ENCODE data around the gene COL25A1.
A peak's percentile ranks its signal among the peaks of the same experiment; 100 is the strongest.

The COL25A1 gene

DNA sequence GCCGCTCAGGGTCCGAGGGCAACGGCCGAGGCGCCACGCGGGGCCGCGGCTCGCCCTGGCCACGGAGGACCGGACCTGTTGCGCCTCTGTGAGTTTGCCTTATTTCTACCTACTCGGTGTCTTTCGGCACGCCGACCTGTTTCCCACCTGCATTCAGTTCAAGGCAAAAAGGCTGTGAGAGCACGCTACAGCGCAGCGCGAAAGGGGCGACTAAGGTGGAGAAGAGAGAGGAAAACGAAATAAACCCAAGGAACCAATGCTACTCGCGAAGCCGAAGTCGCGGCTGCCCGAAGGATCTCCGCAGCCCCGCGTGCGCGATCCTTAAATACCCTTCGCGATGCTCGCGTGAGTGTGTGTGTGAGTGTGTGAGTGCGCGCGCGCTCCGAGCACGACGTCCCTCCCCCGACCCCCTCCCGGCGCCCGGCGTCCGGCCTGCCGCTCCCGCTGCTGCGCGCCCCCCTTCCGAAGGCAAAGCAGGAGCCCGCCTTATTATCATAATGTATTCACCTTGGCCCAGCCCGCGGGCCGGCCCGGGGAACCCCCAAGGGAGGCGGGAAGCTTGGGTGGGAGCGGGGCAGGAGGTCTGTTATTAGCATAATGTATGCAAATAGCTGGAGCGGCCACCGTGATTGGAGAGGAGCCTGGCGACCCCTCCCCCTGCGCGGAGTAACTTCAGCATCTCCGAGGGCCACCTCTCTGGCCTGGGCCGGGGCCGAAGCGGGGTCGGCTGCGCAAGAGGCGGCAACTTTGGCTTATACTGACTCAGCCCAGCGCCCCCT is at the start of gene COL25A1:
Gene COL25A1 (minus strand): TSS at position 298 of the 779 bp plus-strand sequence.
- peak; percentile 8 for DNase-seq (ENCODE audit: low read depth)

DNA sequence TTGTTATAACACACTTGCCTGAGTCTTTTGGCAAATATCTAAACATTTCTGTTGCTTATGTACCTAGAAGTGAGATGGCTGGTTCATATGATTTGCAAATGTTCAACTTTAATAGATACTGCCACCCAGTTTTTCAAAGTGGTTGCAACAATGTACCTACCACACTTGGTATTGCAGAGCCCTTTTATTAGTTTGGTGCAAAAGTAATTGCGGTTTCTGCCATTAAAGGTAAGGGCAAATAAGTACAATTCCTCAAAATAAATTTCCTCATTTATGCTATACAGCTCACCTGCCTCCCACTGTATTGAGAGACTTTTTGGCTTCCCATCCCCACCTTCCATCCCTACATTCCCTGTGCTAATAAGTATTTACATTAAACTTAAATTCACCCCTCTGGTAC is 47.7 kb upstream of the COL25A1 start:
- DNase-seq (ENCODE audit: low read depth): no peak

DNA sequence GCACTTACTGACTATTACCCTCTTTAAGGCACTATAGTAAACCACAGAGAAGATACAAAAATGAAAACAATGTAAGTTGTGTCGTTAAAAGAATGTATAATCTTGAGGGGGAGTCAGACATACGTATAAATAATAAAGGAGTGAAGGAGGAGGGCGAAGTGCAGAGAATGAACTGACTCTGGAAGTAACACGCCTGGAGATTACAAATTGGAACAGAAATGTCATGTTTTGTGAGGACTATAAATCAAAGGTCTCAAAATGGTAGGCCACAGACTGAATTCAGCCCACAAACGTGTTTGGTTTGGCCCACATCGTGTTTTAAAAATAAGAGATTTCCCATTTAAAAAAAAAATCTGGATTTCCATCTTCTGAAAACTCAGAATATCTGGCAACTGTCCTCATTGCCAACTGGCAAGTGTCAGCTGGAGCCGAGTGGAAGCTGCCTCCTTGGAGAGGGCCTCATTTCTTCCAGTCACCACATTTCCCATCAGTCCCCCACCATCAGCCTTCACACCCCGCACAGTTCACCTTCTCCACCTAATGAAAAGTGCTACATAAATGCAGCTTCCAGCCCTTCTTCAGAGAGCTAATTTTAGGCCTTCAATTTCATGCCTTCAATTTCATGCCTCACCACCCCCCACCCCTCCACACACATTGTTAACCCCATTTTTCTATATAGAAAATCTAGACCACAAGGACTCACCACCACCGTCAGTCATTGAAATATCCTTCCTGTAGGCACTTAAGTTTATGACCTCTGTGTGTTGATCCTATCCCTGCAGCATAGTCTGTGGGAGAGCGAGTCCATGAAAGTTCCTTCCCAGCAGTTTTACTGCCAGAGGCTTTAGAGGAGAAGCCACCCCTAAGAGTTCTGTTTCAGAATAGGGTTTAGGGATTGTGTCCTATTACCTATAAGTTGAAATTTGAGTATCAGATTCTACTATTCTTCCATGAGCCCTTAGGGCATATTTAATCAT is 32.0 kb upstream of the COL25A1 start:
- DNase-seq (ENCODE audit: low read depth): no peak

DNA sequence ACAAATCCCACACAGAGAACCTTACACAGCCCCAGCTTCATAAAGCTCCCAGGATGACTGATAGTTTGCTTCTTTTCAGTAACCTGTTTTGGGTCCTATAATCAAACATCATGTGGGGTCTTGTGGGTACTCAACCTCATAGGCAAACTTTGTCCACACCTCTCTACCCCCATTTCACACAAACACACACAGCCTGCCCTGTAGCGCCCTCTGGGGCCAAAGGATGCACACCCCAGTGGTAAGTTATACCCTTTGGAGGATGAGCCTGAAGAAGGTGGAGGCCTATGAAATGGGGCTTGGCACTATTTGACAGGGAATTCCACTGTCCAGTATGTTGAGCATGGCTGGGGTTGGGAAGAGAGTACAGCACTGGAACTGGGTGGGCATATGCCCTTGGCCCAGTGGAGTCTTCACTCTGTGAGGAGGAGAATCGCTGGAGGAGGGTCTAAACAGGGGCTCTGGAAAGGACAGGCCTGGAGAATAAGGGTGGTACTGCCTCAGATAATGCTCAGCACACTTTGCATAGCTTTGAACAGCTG is 30.5 kb upstream of the COL25A1 start:
- peak; percentile 5 for DNase-seq (ENCODE audit: low read depth)

DNA sequence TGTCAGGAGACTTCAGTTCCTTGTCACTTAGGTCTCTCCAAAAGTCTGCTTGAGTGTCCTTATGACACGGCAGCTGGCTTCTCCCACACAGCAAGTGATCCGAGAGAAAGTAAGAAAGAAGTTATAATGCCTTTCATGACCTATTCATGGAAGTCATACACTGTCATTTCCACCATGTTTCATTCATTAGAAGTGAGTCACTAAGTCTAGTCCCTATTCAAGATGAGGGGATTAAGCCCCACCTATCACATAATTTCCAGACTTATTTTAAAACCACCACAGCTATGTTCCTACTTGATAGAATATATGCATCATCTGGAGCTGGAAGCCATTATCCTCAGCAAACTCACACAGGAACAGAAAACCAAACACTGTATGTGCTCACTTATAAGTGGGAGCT is 25.2 kb upstream of the COL25A1 start:
- DNase-seq (ENCODE audit: low read depth): no peak

DNA sequence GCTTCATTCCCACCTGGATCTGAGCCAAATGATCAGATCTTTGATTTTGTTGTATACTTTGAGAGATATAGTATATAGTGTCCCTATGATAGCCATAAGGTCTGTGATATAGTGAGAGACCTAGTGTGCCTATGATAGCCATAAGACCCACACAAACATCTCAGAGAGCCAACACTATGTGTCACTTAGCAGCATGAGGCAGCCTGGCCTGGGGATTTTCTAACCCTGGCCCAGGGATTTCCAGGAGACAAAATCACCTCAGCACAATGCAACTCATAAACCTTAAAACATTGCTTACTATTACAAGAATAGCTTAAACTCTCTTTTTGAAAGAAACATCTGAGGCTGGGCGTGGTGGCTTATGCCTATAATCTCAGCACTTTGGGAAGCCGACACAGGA is 23.2 kb upstream of the COL25A1 start:
- DNase-seq (ENCODE audit: low read depth): no peak

DNA sequence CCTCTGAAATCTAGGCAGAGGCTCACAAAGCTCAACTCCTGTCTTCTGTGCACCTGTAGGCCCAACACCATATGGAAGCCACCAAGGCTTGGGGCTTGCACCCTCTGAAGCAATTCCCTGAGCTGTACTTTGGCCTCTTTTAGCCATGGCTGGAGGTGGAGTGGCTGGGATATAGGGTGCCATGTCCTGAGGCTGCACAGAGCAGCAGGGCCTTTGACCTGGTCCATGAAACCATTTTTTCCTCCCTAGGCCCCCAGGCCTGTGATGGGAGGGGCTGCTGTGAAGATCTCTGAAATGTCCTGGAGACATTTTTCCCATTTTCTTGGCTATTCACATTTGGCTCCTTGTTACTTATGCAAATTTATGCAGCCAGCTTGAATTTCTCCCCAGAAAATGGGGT is 20.9 kb upstream of the COL25A1 start:
- no peak for DNase-seq (ENCODE audit: low read depth)

DNA sequence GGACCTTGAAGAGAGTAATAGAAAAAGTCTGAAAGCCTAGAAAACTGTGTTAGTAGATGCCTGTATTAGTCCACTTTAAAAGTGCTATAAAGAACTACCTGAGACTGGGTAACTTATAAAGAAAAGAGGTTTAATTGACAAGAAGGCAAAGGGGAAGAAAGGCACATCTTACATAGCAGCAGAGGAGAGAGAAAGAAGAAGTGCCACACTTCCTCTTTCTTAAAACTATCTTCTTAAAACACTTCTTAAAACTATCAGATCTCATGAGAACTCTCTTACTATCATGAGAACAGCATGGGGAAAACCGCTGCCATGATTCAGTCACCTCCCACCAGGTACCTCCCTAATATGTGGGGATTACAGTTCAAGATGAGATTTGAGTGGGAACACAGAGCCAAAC is 18.8 kb upstream of the COL25A1 start:
- no peak for DNase-seq (ENCODE audit: low read depth)

DNA sequence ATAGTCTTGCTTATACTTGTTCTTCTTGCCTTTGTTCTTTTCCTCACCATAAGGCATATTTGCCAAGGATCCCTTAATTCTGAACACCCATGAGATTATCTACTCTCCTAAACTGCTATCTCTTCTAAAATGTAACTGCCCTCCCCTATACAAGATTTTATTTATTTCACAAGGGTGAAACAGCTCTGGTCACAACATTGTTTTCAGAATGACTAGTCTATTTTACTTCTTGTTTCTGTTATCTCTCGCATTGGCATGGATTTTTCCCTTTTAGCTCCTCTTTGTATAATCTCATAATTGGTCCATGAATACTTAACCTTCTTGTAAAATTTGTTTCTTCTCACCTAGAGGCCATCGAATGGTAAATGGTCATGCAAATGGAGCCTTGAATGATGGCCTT is 17.2 kb upstream of the COL25A1 start:
- DNase-seq (ENCODE audit: low read depth): no peak

DNA sequence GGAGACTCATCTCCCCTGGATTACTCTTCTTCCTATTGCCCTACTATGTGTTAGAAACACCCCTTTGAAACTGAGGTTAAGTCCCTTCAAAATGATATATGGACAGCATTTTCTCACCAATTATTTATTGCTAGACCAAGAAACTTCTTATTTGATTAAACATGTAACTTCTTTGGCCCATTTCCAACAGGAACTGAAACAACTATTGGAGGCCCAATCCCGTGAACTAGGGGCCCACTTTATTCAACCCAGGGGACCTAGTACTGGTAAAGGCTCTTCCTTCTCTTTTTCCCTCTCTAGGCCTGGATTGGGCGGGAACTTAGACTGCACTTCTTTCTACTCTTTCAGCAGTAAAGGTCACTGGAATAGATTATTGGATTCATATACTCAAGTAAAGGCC is 16.7 kb upstream of the COL25A1 start:
- no peak for DNase-seq (ENCODE audit: low read depth)

DNA sequence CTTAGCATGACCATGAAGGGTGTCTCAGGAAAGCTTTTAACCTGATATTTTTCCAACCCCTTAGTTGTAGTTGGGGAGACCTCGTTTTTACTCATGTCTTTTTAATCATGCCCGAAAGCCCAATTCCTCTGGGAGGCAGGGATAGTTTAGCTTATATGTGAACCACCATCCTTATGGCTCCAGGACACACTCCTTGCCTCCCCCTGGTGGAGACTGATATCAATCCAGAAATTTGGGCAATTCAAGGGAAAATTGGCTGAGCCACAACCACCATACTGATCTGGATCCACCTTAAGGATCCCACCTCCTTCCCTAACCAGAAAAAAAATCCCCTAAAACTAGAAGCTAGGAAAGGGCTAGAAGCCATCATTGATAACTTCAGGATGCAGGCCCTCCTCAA is 13.4 kb upstream of the COL25A1 start:
- DNase-seq (ENCODE audit: low read depth): peak; percentile 10

DNA sequence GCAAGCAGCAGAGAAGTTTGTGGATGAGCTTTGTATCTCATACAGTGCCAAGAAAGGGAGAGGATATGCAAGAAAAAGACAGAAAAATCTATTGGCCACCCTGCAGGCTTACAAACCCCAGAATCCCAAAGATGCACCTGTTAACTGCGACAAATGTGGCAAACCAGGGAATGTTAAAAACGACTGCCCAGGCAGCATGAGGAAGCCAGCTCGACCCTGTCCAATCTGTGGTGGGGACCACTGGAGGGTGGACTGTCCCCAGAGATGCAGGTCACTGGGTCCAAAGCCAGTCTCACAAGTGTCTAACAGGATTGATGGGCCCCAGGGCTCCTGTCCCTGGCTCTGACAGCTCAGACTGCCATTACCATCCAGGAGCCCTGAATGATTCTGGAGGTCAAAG is 12.9 kb upstream of the COL25A1 start:
- no peak for DNase-seq (ENCODE audit: low read depth)

DNA sequence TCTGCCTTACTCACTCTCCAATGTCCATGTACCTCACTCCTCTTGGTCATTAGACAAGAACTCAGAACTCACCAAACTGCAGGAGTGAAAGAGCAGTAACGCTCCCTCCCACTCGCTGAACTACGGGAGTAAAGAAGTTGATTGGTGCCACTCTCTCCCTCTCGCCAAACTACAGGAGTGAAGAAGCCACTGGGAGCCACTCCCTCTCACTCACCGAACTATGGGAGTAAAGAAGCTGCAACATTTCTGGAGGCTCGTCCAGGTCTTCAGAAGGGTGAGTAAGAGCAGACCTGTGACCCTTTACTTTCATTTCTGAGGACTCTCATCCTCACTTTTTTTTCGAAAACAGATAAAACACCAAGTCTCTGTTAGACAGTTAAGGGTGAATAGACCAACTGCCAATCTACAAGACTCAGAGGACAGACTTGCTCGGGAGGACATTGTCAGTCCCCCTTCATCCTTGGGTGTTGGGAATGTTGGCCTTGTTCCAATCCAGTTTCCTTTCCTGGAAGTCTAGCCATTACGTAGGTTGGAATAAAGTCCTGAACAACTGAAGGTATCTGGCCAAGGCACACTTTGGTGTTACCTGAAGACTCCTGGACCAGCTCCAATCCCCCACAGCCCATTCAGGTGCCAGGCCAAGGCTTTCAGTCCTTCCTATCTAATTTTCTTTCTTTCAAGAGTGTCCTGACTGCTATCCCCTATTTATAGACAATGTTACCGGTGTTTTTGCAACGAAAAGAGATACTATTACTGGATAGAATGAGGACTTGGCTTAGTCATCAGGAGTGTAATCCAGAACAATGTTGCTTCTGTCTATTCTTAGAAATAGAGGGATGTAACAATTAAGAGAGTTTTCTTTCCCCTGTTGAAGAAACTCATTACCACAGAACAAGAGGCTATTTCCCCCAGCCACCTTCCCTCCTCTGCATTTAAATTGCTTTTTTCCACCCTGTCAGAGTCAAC is 11.0 kb upstream of the COL25A1 start:
- no peak for DNase-seq (ENCODE audit: low read depth)

DNA sequence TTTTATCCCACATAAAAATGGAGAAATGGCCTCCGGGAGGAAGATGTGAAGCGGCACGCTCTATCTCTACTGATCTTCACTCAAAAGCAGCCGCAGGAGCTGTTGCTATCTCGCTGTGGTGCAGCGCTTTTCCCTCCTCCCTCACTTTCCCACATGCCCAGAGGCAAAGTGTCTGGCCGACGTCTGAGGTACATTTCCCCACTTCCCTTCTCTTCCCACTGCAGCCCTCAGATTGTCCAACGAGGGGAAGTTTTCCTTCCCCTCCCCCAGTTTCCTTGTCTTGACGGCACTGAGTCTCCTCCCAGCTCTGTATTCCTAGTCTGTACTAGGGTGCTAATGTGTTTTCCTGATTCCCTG is 660 bp upstream of the COL25A1 start:
- no peak for DNase-seq (ENCODE audit: low read depth)

DNA sequence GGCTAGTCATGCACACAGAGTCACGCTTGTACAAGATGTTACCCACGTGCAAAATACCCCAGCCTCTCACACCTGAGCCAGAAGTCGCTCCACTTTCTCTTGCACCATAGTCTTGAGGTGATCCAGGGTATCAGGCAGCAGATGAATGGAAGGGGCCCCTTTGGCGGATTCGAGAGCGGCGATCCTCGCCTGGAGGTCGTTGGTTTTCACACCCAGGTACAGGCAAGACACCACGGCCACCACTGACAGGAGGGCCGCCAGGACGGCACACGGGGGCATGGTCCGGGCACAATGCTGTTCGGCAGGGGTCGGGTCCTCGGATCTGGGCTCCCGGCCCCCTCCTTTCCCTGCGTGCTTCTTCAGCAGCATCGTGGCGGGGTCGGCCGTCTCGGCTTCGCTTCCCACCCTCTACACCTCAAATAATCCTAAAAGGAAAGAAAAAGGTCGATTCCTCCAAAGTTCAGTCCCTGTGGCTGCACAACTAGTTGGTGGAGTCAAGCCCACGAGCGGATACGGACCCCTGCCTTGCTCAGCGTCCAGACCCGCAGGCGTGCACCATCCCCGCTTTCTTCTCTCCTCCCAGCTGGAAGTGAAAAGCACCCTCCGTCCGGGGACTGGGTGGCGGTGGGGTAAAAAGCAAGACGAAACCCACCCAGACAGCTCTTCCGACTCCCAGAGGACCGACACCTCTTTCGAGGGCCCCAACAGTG is 652 bp downstream of the COL25A1 start:
- no peak for DNase-seq (ENCODE audit: low read depth)

DNA sequence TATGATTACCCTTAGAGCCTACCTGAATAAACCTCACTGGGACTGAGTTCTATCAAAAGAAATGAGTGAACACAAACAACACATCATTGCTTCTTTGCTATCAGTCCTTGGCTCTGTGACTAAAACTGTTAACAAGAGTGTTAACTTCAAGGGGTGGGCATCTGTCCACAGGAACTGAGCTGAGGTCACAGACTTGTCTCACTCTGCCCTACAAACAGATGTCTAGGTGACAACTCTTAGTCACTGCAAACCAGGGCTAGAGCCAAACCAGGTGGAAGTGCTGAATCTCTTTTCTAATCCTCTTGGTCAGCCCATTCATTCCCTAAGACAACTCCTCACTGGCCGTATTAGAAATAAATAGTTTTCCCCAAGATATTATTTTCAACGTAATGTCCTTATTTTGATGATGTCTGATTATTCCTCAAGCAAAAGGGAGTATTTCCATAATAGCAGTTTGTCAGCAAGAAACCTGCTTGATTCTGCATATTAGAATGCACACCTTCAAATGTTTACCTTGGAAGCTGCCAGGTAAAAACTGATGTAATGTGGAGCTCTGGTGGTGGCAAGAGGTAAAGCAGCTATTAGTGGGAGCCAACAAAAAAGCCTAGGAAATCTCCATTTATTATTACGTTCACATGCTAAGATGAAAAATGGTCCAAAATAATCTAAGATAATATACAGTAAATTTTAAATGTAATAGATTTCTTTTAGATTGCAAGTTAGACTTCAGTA is 4.0 kb downstream of the COL25A1 start:
- peak; percentile 24 for DNase-seq (ENCODE audit: low read depth)

DNA sequence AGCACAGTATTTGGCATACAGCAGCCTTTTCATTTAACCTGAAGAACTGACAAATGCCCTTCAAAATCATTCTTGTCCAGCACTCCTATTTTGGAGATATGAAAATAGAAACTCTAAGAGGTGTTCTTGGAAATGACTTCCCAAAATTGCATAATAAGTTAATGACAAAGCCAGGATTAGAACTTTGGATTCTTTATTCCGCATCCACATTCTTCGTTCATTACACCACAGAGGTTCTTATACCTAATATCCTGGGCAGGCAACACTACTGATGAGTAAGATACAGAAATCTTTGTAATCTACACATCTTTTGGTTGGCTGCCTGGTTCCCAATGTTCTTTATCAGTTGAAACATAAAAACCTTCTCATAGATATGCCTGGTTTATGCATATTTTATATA is 5.9 kb downstream of the COL25A1 start:
- no peak for DNase-seq (ENCODE audit: low read depth)

DNA sequence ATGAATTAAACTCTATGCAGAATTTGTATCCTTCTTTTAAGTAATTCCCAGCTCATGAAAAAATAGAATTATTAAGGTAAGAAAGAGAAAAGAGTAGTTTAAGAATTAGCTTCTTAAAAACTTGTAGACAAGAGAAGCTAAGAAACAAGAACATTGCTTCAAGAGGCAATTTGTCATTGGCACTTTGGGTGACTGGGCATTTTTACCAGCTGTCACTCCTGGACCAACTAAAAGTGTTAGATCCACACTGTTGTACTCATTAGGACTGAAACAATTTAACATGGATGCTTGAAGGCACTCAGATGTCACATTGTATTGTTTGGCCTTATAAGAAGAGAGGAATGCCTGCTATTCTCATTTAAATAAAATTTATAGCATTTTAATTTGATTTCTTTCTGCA is 7.4 kb downstream of the COL25A1 start:
- DNase-seq (ENCODE audit: low read depth): no peak

DNA sequence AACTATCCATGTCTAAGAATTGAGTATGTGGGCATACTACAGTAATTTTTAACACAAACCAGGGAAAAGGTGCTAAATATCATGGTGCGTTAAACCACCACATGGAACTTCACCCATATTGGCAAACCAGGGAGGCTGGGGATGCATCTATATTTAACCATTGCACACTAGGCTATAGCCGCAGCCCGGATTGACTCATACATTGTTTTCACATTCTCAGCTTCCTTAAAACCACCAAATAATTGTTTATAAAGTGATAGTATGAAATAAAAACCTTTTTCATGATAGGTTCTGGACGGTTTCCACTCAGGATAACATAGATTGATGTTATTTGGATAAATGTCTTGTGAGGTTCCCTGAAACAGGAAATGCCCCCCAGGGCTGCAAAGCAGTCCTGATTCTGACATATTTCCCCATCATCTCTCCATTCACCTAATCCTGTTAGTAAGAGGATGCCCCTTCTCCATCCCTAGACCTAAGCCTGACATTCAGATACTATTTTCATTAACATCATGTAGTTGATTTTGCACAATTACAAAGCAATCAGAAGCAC is 7.9 kb downstream of the COL25A1 start:
- peak; percentile 17 for DNase-seq (ENCODE audit: low read depth)

DNA sequence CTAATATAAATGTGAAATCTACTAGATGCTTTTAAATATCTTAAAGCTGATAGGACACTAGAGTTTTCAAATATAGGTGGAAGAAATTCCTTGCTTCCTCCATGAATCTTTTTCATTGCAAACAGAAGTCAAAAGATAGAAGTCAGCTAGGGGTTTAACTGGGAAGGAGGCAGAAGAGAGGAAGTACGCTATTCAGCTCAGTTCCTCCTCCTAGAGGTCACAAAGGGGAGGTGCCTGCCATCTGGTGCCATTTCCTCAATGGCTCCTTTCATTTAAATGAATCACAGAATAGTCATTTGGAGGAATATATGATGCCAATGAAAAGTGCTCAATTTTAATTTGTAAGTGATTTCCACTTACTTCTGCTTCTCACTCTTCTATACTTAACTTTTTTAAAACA is 8.5 kb downstream of the COL25A1 start:
- DNase-seq (ENCODE audit: low read depth): peak; percentile 39
